Muscle layer of duodenum (tissue), 2 donors: Measurements from ENCODE around the gene OR52N4.
"Not testable (repeated sequence)": the region's sequence is repeated elsewhere in the genome, so short reads cannot be mapped to it uniquely, and the experiment has no call there.

ENCODE experiments used
- H3K27ac ChIP-seq: one replicate; pipeline ENCODE4 v1.7.0; 2013; ENCODE audit warnings: mild to moderate bottlenecking, low read length
- H3K27me3 ChIP-seq: one replicate; pipeline ENCODE4 v1.7.0; 2013; ENCODE audit warnings: low read depth, mild to moderate bottlenecking, control low read depth, low read length
- H3K36me3 ChIP-seq, 2 donors: one replicate each; pipeline ENCODE4 v1.7.0; 2013; ENCODE audit warnings: low read length in 2 of 2, control low read depth in 1 of 2, mild to moderate bottlenecking in 1 of 2; ENCODE audit not compliant: insufficient read depth in 2 of 2, control insufficient read depth in 1 of 2
- H3K4me1 ChIP-seq, 2 donors: one replicate each; pipeline ENCODE4 v1.7.0; 2013; ENCODE audit warnings: low read length in 2 of 2, mild to moderate bottlenecking in 2 of 2, control low read depth in 1 of 2, moderate library complexity in 1 of 2; ENCODE audit not compliant: insufficient read depth in 2 of 2, control insufficient read depth in 1 of 2
- H3K4me3 ChIP-seq, 2 donors: one replicate each; pipeline ENCODE4 v1.7.0; 2013; ENCODE audit warnings: low read length in 2 of 2, low read depth in 1 of 2, mild to moderate bottlenecking in 1 of 2
- H3K9me3 ChIP-seq, 2 donors: one replicate each; pipeline ENCODE4 v1.7.0; 2013; ENCODE audit warnings: low read length in 2 of 2, control low read depth in 1 of 2, mild to moderate bottlenecking in 1 of 2; ENCODE audit not compliant: control insufficient read depth in 1 of 2
- donor health status: healthy.

OR52N4 gene

GRCh38 chr11:5753943-5754342 lies at the start of gene OR52N4:
OR52N4 (plus strand) TSS chr11:5754243; CDS start chr11:5754741, 498 bp downstream.
- Histone ChIP-seq H3K4me3 (no peak within 1 kb of the TSS), H3K36me3 (no peaks in the 10 kb centered on the region), H3K9me3 (no peaks in the 10 kb centered on the region), H3K4me1 (no peaks in the 10 kb centered on the region), H3K27me3 (no peaks in the 10 kb centered on the region), H3K27ac (no peak within 1 kb of the TSS)

GRCh38 chr11:5705688-5706087 lies 48.4 kb upstream of the OR52N4 start:
- Histone ChIP-seq H3K36me3 (peaks cover 30 to 47% of the 10 kb centered on the region in 2 donors), H3K9me3 (no peaks in the 10 kb centered on the region), H3K4me1 (no peaks in the 10 kb centered on the region), H3K27me3 (no peaks in the 10 kb centered on the region), H3K27ac (no peak overlapping the region), H3K4me3 (no peak overlapping the region)

- Histone ChIP-seq H3K4me3 (no peak overlapping the region), H3K9me3 (no peaks in the 10 kb centered on the region), H3K27ac (no peak overlapping the region), H3K4me1 (no peaks in the 10 kb centered on the region), H3K36me3 (peaks cover 18 to 28% of the 10 kb centered on the region in 2 donors), H3K27me3 (no peaks in the 10 kb centered on the region)
These were observed 41.5 kb upstream of the OR52N4 start for GRCh38 chr11:5712507-5712906.

- no peaks in the 10 kb centered on the region for H3K4me1 ChIP-seq
- H3K36me3 ChIP-seq = peaks cover 11 to 17% of the 10 kb centered on the region in 2 donors
- H3K27me3 ChIP-seq = no peaks in the 10 kb centered on the region
- H3K4me3 ChIP-seq = no peak overlapping the region
- H3K9me3 ChIP-seq = no peaks in the 10 kb centered on the region
- H3K27ac ChIP-seq = no peak overlapping the region
These were observed 40.3 kb upstream of the OR52N4 start for GRCh38 chr11:5713695-5714094.

GRCh38 chr11:5716518-5716917 lies 37.5 kb upstream of the OR52N4 start:
- H3K27ac ChIP-seq, H3K4me3 ChIP-seq, H3K9me3 ChIP-seq, H3K36me3 ChIP-seq, H3K27me3 ChIP-seq, H3K4me1 ChIP-seq: not testable (repeated sequence)

GRCh38 chr11:5719703-5720495 lies 34.1 kb upstream of the OR52N4 start:
- no peaks in the 10 kb centered on the region for H3K36me3 ChIP-seq
- no peaks in the 10 kb centered on the region for H3K9me3 ChIP-seq
- no peak overlapping the region for H3K4me3 ChIP-seq
- H3K27ac ChIP-seq = no peak overlapping the region
- H3K4me1 ChIP-seq = no peaks in the 10 kb centered on the region
- no peaks in the 10 kb centered on the region for H3K27me3 ChIP-seq

- Histone ChIP-seq H3K4me3 (no peak overlapping the region), H3K9me3 (no peaks in the 10 kb centered on the region), H3K36me3 (no peaks in the 10 kb centered on the region), H3K27me3 (no peaks in the 10 kb centered on the region), H3K27ac (no peak overlapping the region), H3K4me1 (no peaks in the 10 kb centered on the region)
These were observed 31.4 kb upstream of the OR52N4 start for GRCh38 chr11:5722622-5723021.

- Histone ChIP-seq H3K36me3 (no peaks in the 10 kb centered on the region), H3K4me3 (no peak overlapping the region), H3K27ac (no peak overlapping the region), H3K9me3 (no peaks in the 10 kb centered on the region), H3K27me3 (no peaks in the 10 kb centered on the region), H3K4me1 (no peaks in the 10 kb centered on the region)
These were observed 27.7 kb upstream of the OR52N4 start for GRCh38 chr11:5726351-5726750.

- Histone ChIP-seq H3K36me3 (no peaks in the 10 kb centered on the region), H3K4me1 (no peaks in the 10 kb centered on the region), H3K9me3 (no peaks in the 10 kb centered on the region), H3K27me3 (no peaks in the 10 kb centered on the region), H3K4me3 (no peak overlapping the region), H3K27ac (no peak overlapping the region)
These were observed 26.4 kb upstream of the OR52N4 start for GRCh38 chr11:5727691-5728090.

- H3K9me3 ChIP-seq = peaks cover 0 to 3% of the 10 kb centered on the region in 2 donors
- no peaks in the 10 kb centered on the region for H3K36me3 ChIP-seq
- no peaks in the 10 kb centered on the region for H3K4me1 ChIP-seq
- H3K4me3 ChIP-seq = no peak within 1 kb of the TSS
- H3K27me3 ChIP-seq = no peaks in the 10 kb centered on the region
- no peak within 1 kb of the TSS for H3K27ac ChIP-seq
These were observed 17.6 kb upstream of the OR52N4 start, which contains the start of gene OR56B1 for GRCh38 chr11:5736396-5736795. OR56B1 (plus strand) TSS chr11:5736448; CDS start chr11:5736517, 69 bp downstream.

GRCh38 chr11:5737091-5737490 lies 17.0 kb upstream of the OR52N4 start:
- Histone ChIP-seq H3K27me3 (no peaks in the 10 kb centered on the region), H3K9me3 (peaks cover 0 to 6% of the 10 kb centered on the region in 2 donors), H3K36me3 (no peaks in the 10 kb centered on the region), H3K27ac (no peak overlapping the region), H3K4me3 (no peak overlapping the region), H3K4me1 (no peaks in the 10 kb centered on the region)
